Neutrophil (primary cell): ENCODE measurements around the gene TEX13D.

ENCODE experiments used
- H3K27ac ChIP-seq: fragments of 200-600 bp; sonication (generic); 2 replicates; pipeline ENCODE4 v1.5.1; 2016; ENCODE audit warnings: mild to moderate bottlenecking, moderate library complexity
- H3K27me3 ChIP-seq: fragments of 200-600 bp; sonication (generic); 2 replicates; pipeline ENCODE4 v1.6.0; 2016; ENCODE audit warnings: mild to moderate bottlenecking
- H3K36me3 ChIP-seq: fragments of 200-600 bp; sonication (generic); 2 replicates; pipeline ENCODE4 v1.5.1; 2017
- H3K4me1 ChIP-seq, 2 experiments: fragments of 200-600 bp in 1 of 2; sonication (generic) in 1 of 2; 1 replicate in 1 of 2; 2 replicates in 1 of 2; pipeline versions ENCODE4 v1.5.1 to v1.6.1; 2013 to 2016; ENCODE audit warnings: low read depth in 1 of 2, low read length in 1 of 2, mild to moderate bottlenecking in 1 of 2, moderate library complexity in 1 of 2; ENCODE audit not compliant: control insufficient read depth in 1 of 2, insufficient read depth in 1 of 2
- H3K4me3 ChIP-seq, 2 experiments: fragments of 200-600 bp in 1 of 2; sonication (generic) in 1 of 2; 1 replicate in 1 of 2; 2 replicates in 1 of 2; pipeline ENCODE4 v1.5.1; 2013 to 2016; ENCODE audit warnings: low read depth in 1 of 2, low read length in 1 of 2, mild to moderate bottlenecking in 1 of 2, moderate library complexity in 1 of 2
- H3K9me3 ChIP-seq: fragments of 200-600 bp; sonication (generic); 2 replicates; pipeline ENCODE4 v1.5.1; 2016
- TF ChIP-seq, protein P1 (sequence below): fragments of 200-600 bp; sonication (generic); IDR thresholded peaks from 2 replicates; pipeline ENCODE4 v1.5.1; 2016; ENCODE audit warnings: antibody characterized with exemption

Gene TEX13D

DNA sequence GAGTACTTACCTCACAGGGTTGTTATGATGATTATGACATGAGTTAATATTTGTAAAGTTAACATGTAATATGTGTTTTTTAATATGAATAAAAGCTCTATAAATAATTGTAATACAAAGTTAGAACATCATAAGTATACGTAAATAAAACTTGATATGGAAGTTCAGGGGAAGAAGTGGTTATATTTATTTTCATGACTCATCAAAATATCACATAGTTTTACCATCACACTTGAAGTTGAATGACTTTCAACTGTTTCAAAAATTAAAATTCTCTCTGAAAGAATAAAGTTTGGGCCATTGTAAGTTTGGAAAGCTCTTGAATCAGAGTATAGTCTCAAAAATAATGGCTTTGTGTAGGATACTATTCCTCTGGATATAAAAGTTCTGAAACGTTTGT lies 22.2 kb downstream of the TEX13D start:
- no peak overlapping the region for H3K27ac ChIP-seq
- no peaks in the 10 kb centered on the region for H3K4me1 ChIP-seq
- no peaks in the 10 kb centered on the region for H3K27me3 ChIP-seq
- H3K4me3 ChIP-seq = no peak overlapping the region
- TF ChIP-seq, protein P1, sequence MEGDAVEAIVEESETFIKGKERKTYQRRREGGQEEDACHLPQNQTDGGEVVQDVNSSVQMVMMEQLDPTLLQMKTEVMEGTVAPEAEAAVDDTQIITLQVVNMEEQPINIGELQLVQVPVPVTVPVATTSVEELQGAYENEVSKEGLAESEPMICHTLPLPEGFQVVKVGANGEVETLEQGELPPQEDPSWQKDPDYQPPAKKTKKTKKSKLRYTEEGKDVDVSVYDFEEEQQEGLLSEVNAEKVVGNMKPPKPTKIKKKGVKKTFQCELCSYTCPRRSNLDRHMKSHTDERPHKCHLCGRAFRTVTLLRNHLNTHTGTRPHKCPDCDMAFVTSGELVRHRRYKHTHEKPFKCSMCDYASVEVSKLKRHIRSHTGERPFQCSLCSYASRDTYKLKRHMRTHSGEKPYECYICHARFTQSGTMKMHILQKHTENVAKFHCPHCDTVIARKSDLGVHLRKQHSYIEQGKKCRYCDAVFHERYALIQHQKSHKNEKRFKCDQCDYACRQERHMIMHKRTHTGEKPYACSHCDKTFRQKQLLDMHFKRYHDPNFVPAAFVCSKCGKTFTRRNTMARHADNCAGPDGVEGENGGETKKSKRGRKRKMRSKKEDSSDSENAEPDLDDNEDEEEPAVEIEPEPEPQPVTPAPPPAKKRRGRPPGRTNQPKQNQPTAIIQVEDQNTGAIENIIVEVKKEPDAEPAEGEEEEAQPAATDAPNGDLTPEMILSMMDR = no peak
- H3K36me3 ChIP-seq = no peaks in the 10 kb centered on the region
- no peaks in the 10 kb centered on the region for H3K9me3 ChIP-seq

DNA sequence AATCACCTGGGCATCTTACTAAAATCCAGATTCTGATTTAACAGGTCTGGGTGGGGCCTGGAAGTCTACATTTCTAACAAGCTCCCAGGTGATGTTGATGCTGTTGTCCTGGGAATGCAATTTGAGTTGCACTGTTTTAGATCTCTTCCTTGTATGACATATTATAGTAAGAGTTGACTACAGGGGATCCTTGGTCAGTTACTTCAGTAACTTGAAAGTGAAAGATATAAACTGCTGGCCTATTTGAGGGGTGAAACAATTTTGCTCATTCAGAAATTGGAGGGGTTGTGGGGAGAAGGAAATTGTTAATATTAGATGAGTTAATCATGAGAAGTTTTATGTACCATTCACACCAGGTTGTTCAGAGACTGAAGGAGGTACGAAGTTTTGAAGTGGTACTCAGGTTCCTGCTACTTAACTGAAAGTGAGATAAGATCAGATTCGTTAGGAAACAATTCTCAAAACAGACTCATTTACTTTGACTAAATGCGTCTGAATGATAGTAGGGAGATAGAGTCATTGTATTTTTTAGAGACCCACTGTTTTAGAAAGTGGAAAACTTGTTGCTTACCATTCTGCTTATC lies 26.4 kb downstream of the TEX13D start:
- Histone ChIP-seq H3K36me3 (no peaks in the 10 kb centered on the region), H3K27ac (no peak overlapping the region), H3K9me3 (no peaks in the 10 kb centered on the region), H3K4me1 (no peaks in the 10 kb centered on the region), H3K27me3 (no peaks in the 10 kb centered on the region), H3K4me3 (no peak overlapping the region)
- TF ChIP-seq, protein P1 = no peak

DNA sequence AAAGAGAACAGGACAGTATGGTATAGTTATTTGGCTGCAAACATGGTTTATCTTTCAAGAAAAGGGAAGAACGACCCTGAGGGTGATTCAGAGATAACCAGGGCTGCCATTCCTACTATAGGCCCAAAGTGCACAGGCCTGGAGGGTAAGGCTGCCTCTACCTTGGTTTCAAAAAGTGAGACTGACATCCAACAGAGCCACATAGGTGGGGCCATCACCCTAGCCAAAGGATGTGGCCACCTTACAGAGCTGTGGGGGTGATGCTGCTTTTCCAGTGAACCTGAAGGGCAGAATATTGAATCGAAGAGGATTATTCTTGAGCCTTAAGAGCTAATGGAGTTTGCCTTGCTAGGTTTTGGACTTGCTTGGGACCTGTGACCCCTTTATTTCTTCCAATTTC lies 29.6 kb downstream of the TEX13D start:
- no peaks in the 10 kb centered on the region for H3K36me3 ChIP-seq
- H3K9me3 ChIP-seq = no peaks in the 10 kb centered on the region
- no peaks in the 10 kb centered on the region for H3K27me3 ChIP-seq
- TF ChIP-seq, protein P1 = no peak
- no peak overlapping the region for H3K27ac ChIP-seq
- H3K4me1 ChIP-seq = no peaks in the 10 kb centered on the region
- H3K4me3 ChIP-seq = no peak overlapping the region

DNA sequence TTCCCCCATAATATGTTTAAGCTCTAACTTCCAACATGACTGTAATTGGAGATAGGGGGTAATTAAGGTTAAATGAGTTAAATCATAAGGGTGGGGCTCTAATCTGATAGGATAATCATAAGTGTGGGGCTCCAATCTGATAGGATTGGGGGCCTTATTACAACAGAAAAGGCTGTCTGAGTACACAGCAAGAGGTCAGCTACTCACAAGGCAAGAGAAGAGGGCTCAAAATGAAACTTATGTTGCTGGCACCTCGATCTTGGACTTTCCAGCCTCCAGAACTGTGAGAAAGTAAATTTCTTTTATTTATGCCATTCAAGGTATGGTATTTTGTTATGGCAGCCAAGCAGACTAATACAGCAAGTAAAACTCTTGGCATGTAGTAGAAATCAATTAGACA lies 30.3 kb downstream of the TEX13D start:
- H3K9me3 ChIP-seq = no peaks in the 10 kb centered on the region
- H3K27me3 ChIP-seq = no peaks in the 10 kb centered on the region
- H3K36me3 ChIP-seq = no peaks in the 10 kb centered on the region
- TF ChIP-seq, protein P1 = no peak
- H3K4me1 ChIP-seq = no peaks in the 10 kb centered on the region
- no peak overlapping the region for H3K4me3 ChIP-seq
- H3K27ac ChIP-seq = no peak overlapping the region

DNA sequence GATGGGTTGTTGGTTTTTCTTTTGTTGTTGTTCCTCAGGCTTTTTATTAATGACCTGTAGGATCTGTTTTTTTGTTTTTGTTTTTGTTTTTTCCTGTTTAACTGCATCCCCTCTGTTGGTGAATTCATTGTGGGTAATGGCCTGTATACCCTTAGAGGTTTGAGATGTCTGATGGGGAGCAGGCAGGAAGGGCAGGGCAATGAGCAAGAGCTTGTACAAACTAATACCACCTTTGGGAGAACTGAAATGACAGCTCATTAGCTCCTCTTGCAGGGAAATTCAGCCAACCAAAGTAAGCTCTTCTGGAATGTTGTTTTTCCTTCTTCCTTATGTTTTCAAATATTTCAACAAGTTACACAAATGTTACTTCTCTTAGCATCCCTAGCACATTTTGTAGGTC lies 37.3 kb downstream of the TEX13D start:
- H3K36me3 ChIP-seq = no peaks in the 10 kb centered on the region
- H3K27me3 ChIP-seq = no peaks in the 10 kb centered on the region
- TF ChIP-seq, protein P1 = no peak
- no peak overlapping the region for H3K27ac ChIP-seq
- no peak overlapping the region for H3K4me3 ChIP-seq
- no peaks in the 10 kb centered on the region for H3K9me3 ChIP-seq
- no peaks in the 10 kb centered on the region for H3K4me1 ChIP-seq

DNA sequence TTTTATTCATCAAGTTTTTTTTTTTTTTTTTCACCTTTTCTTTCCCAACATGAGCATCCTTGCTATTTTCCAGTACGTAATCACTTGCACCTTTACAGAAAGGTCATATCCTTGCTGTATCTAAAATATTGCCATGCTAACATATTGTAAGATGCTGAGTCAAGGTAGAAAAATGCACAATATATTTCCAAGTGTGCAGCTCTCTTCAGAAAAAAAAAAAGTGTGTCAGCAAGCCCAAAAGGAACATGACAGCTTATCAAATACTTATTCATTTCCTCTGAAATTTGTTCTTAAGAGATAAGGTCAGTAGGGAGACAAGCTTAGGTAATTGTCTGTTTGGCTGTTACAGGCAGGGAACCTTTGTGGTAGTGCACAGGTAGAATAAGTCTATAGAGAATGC lies 40.9 kb downstream of the TEX13D start:
- TF ChIP-seq, protein P1 = no peak
- no peaks in the 10 kb centered on the region for H3K9me3 ChIP-seq

More for the DNA sequence above, 40.9 kb downstream of the TEX13D start:
- H3K27me3 ChIP-seq = no peaks in the 10 kb centered on the region
- no peak overlapping the region for H3K27ac ChIP-seq
- H3K4me1 ChIP-seq = no peaks in the 10 kb centered on the region
- H3K36me3 ChIP-seq = no peaks in the 10 kb centered on the region
- H3K4me3 ChIP-seq = no peak overlapping the region
